NCI-H510A treated with DMSO at 0.1 percent for 48 hours (cell line): ENCODE measurements around the gene RAB8A.
A peak's percentile ranks its signal among the peaks of the same experiment; 100 is the strongest.

Experiments
- DNase-seq: peaks from one replicate; lab custom pipeline; 2025; lab: John Stamatoyannopoulos, UW

RAB8A gene

DNA sequence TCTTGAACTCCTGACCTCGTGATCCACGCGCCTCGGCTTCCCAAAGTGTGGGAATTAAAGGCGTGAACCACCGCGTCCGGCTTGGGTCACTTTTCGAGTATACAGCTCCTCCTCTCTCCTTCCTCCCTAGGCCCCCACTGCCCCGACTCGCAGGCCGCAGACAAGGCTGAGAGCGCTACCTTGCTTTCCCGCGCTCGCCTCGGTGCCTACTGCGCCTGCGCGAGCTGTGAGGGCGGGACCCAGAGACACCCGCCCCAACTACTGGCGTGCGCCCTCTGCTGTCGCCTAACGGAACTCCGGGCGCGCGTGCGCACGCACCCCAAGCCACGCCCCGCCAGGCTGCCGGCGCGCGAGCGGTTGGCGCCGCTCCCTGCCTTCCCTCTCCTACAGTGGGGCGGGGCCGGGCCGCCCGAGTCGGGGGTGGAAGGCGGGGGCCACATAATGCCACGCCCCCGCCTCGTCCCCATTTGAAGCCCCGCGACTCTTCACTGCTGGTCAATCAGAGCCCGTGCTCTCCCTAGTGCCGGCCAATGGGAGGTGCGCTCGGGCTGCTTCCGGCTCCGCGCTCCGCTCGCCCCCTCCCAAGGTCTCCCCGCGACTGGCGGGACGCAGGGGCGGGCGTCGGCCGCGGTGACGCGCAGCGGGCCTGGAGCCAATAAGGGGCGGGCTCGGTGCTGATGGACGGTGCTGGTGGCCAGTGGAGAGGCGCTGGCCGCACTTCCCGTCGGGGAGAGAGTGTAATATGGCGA is at the start of gene RAB8A:
RAB8A (plus strand) TSS at position 730 of the 749 bp plus-strand sequence; CDS start at position 743, 13 bp downstream.
- peak; percentile 99 for DNase-seq

GRCh38 chr19:16061943-16062342 is 49.7 kb upstream of the RAB8A start:
- no peak for DNase-seq

- DNase-seq = peak; percentile 15
Measured at GRCh38 chr19:16062789-16063188, 48.9 kb upstream of the RAB8A start.

DNA sequence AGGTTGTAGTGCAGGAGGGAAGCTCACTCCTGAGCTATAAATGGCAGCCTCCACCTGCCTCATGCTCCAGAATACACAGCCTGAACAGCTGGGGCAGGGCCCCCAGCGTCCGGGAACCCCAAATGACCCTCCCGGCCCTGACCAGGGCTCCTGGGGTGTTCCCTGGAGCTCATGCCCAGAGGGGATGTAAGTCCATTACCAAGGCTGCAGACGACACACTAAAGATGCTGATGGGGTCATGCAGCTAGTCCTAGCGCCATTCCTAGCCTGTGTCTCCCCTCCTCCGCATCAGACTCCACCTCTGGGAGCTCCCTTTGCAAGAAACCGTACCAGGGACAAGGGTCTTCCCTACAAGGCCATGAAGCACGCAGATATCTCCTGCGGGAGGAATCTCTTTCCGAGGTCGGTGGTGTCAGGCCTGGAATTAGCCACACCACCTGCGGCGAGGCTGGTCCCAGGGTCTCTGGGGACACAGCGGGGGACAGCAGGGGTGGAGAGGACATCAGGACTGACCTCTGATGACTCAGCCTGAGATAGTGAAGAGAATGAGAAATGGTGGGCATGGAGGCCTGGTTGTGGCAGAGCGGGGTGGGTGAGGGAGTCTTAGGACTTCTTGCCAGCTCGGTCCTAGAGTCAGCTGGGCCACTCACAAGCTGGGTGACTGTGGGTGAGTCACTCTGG is 47.3 kb upstream of the RAB8A start:
- DNase-seq = no peak

GRCh38 chr19:16066611-16067104 is 45.0 kb upstream of the RAB8A start:
- DNase-seq = no peak

DNA sequence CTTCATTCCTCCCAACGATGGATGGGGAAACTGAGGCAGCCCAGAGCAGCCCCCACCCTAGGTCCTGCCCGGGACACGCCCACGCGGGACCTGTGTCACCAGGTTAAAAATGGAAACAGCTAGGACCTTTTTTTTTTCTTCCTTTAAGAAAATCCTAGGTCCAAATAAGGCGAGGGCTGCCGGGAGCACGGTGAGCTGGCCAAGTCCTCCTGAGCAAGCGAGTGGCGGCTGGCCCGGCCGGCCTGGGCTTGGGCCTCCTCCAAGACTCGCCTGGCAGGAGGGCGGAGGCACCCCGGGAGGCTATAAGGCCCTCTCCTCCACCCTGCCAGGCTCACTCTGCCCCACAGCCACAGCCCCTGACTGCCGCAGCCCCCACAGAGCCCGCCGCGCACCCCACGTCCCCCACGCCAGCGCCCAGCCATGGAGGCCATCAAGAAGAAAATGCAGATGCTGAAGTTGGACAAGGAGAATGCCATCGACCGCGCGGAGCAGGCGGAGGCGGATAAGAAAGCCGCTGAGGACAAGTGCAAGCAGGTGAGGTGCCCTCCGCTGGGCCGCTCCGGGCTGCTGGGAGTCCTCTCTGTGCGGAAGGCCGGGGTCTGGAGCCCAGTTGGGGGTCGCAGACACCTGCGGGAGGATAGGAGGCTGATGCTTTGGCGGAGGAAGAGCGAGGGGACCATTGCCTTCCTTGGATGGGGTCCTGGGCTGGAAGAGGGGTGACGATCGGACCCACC is 44.3 kb upstream of the RAB8A start:
- DNase-seq = no peak

DNA sequence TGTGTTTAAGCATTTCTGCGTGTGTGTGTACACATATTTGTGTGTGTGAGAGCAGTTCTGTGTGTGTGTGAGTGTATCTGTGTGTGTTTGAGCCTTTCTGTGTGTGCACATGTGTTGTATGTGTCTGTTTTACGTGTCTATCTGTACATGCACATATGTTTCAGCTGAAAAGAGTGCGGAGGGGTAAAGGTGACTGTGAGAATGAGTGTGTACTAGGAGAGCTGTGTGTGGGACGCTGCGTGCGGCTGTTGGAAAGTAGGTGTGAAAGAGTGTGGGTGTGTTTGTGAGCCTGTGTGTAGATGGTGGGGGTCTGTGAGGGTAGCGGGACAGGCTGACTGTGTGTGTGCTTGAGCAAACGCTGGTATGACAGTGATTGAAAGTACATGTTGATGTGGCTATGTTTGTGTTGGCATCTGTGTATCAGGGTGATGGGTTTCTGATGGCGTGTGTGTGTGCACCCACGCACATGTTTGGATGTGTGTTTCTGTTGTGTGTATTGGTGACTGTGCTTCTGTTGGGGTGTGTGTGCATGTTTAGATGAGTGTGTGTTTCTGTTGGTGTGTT is 42.9 kb upstream of the RAB8A start:
- DNase-seq = no peak

GRCh38 chr19:16069813-16070365 is 41.8 kb upstream of the RAB8A start:
- DNase-seq = no peak

DNA sequence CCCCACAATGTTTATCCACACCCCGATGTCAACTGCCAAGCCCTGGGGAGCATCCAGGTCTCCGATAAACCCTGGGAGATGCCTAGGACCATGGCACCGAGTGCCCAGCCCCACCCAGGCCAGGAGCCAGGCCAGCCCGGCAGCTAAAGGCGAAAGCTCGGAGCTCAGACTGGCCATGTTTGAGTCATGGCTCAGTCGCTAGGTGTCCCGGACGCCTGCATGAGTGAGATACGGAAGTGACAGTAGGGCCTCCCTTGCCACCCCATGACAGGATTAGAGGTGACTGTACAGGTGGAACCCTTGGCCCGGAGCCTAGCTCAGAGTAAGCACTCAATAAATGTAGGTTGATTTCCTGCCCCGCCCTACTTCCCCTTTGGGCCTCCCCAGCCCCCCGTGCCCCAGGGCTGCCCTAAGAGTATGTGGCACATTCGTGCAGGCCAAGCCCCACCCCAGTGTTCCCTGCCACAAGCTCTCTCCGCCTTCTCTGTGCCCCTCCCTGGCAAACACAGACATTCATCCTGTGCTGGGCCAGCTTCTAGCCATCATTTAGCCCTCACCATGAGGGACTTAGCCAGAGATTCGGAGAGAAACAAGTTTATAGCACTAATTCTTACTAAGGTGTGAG is 41.2 kb upstream of the RAB8A start:
- no peak for DNase-seq

GRCh38 chr19:16071072-16071691 is 40.5 kb upstream of the RAB8A start:
- DNase-seq = no peak

GRCh38 chr19:16073481-16073880 is 38.2 kb upstream of the RAB8A start:
- no peak for DNase-seq

DNA sequence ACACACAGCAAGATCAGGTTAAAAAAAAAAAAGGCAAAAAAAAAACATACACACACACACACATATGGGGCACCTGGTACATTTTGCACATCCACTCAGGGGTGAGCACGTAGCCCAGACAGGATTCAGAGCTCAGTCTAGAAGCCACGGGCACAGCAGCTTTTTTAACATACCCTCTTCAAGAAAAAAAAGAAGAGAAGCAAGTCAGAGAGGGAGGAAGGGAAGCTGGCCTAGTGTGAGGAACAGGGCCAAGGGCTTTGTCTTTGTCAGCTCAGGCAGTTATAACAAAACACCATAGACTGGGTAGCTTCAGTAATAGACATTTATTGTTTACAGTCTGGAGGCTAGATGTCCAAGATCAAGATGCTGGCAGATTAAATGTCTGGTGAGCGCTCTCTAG is 37.7 kb upstream of the RAB8A start:
- no peak for DNase-seq

- DNase-seq = no peak
Measured at GRCh38 chr19:16074488-16075365, 37.0 kb upstream of the RAB8A start.

DNA sequence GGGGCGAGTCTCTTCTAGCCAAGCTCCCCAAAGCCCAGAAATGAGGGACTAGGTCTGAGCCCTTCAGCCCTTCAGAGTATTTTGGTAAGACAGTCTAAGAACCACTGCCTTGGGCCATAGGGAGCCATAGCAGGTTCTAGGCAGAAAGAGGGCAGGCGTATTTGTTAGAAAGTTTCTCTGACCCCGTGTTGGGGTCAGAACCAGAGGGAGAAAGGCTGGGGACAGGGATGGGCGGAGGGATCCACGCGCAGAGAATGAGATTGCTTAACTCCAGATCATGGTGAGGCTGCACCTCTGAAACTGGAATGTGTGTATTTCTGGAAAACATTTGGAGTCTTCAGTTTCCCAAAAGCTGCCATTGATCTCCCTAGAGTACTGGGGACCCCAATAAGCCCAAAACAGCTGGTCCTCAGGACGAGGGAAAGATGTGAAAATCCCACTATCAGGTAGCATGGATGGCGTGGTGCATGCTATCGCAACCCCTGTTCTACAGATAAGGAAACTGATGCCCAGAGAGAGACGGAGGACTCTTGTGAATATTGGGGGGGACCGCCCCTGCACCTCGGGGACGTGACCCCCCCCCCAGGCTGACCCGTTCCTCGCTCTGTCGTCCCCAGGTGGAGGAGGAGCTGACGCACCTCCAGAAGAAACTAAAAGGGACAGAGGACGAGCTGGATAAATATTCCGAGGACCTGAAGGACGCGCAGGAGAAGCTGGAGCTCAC is 36.1 kb upstream of the RAB8A start:
- no peak for DNase-seq

DNA sequence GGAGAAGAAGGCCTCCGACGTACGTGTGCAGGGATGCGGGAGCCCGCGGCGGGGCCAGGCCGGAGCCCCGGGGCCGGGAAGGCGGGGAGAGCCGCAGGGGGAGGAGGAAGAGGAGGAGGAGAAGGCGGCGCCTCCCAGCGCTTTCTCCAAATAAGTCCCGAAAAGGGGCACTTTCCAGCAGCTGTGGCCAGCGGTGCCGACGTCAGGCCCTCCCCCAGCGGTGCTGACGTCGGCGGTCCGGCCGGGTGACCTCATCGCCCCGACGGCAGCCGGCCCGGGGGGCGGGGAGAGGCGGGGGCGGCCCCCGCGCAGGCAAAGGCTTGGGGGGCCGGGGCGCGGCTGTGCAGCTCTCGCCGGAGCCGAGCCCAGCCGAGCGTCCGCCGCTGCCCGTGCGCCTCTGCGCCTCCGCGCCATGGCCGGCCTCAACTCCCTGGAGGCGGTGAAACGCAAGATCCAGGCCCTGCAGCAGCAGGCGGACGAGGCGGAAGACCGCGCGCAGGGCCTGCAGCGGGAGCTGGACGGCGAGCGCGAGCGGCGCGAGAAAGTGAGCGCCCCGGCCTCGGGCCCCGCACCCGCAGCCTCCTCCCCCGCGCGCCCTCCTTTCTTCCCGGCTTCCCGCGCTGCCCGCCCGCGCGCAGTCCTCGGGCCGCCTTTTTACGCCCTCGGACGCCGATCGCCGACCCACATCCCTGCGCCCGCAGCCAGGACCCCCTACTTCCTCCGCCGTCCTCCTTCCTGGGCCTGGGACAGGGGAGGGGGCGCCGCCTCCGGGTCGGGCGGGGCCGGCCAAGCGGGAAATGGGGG is 35.3 kb upstream of the RAB8A start, which contains the start of gene TPM4:
TPM4 (plus strand) TSS at position 342 of the 804 bp plus-strand sequence; CDS start at position 413, 71 bp downstream.
- peak; percentile 72 for DNase-seq

DNA sequence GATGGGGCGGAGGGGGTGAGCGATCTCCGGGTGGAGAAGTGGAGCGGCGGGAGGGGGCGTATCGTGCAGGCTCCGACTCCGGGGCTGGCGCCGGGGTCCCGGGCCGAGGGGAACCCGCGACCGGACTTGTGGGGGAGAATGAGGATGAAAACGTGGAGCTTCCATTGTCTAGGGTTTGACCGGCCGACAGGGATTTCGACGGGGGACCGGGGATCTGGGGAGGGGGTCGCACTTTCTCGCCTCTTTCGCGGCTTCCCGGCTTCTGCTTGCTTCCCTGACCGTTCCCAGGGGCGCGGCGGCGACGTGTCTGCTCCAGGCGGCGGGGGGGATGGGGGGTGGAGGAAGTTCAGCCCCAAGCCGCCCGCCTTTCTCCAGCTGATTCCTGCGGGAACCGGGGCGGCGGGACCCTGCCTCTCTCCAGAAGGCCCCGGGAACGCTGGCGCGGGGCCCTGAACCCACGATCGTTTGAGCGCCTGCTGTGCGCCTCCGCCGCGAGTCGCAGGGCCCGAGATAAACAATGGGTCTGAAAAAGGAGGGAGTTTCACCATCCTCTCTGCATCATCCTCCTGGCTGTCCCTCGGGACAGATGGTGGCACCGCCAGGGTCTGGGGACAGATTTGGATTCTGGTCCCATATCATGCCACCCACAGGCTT is 34.6 kb upstream of the RAB8A start:
- no peak for DNase-seq

DNA sequence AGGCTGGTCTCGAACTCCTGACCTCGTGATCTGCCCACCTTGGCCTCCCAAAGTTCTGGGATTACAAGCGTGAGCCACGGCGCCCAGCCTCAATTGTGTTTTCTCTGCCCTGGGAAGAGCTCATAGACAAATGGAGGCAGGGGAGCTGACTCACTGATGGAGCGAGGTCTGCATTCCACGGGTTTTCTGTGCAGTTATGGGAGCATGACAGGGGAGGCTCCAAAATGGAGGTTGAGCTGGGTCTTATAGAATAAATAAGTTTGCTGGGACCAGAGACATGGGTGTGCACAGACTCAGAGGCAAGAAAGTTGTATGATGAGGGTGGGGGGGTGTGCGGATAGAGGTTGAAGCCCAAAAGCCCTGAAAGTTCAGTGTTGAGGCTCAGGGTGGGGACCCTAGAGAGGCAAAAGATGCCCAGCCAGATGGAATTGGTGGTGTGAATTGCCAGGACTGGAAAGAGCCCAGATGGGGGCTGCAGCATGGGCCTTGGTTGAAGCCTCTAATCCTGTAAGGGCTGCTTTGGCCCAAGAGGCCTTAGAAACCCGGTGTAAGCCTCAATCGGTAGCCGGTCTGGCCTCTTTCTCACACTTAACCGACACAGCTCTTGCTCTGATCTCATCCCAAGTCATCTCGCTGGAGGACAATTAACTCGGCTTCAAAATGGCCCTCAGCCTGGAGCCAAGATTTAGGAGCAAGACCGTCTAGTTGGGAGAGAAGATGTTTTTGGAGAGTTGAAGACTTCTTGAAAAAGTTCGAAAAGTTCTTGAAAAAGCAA is 33.5 kb upstream of the RAB8A start:
- no peak for DNase-seq
